BJ (cell line): Measurements from ENCODE around the gene CAPN2. TPM values are rescaled to one million over a fixed set of nuclear protein-coding genes. Genes with fewer than 3 reads are reported as not detected.

Source experiments
- CTCF ChIA-PET: fragments of 350-600 bp; formaldehyde crosslinking; extraction: SDS; loops from one replicate; lab custom pipeline; 2021; ENCODE audit warnings: antibody characterized with exemption, inconsistent platforms; lab: Yijun Ruan, JAX
- POLR2A ChIA-PET: fragments of 300-600 bp; sonication (Branson Sonifier 250); formaldehyde crosslinking; extraction: SDS; loops from one replicate; lab custom pipeline; 2021; ENCODE audit warnings: antibody characterized with exemption; lab: Charles Lee
- DNase-seq: peaks from one replicate; pipeline ENCODE4 v3.0.0-alpha.2; 2011; ENCODE audit warnings: low read depth
- H3K27me3 ChIP-seq: 2 replicates; pipeline ENCODE4 v1.6.0; 2011; ENCODE audit warnings: low read length; ENCODE audit not compliant: control insufficient read depth, insufficient read depth
- H3K36me3 ChIP-seq: 2 replicates; pipeline ENCODE4 v1.5.1; 2011; ENCODE audit warnings: low read length; ENCODE audit not compliant: control insufficient read depth, insufficient read depth
- H3K4me3 ChIP-seq: 2 replicates; pipeline ENCODE4 v1.5.1; 2011; ENCODE audit warnings: low read depth, mild to moderate bottlenecking, control low read depth, low read length
- CTCF ChIP-seq: IDR thresholded peaks from 2 replicates; pipeline ENCODE4 v1.5.1; 2011; ENCODE audit warnings: low read depth, mild to moderate bottlenecking, control low read depth, inconsistent platforms, low read length, moderate library complexity; ENCODE audit not compliant: insufficient read depth
- polyA plus RNA-seq: library from polyadenylated mRNA; depleted of rRNA; stranded (reverse); fragments of >200 nt; gene quantifications from 2 replicates; pipeline ENCODE4 v1.2.3, GENCODE V29; 2011

Gene CAPN2
- polyA plus RNA-seq, 1 experiment = 222 TPM

GRCh38 chr1:223707256-223708000 lies 4.9 kb upstream of the CAPN2 start:
- POLR2A ChIA-PET = interaction anchor here (0.8 to 1.1 kb wide), 2 partner anchors 42 to 79 kb away, joined by 6 read pairs; no protein-coding TSS in a partner anchor
- CTCF ChIA-PET = interaction anchor here (0.6 to 5.0 kb wide), 11 partner anchors 8 to 628 kb away, joined by 3 to 51 read pairs (median 4); partner anchors contain the start of gene TP53BP2

DNA sequence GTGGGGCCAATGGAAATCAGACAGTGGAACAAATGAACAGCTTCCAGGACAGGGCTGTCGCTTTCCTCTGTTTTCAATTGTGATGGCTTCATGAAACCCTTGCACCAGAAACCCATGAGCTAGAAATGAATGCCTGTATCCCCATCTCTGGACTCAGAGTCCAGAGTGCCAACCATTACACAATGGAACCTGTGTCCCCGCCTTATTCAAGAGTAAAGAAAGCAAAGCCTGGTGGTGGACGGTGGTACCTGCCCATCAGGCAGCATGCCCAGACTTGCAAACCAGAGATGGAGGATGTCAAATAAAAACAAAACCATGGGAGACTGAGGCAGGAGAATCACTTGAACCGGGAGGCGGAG lies 4.4 kb upstream of the CAPN2 start:
- Histone ChIP-seq H3K36me3 (no peaks in the 10 kb centered on the region), H3K4me3 (no peak overlapping the region), H3K27me3 (no peaks in the 10 kb centered on the region)
- no peak for TF ChIP-seq CTCF
- CTCF ChIA-PET = interaction anchor here (0.6 to 5.0 kb wide), 9 partner anchors 9 to 627 kb away, joined by 3 to 51 read pairs (median 4); partner anchors contain the start of gene TP53BP2
- DNase-seq = no peak
- POLR2A ChIA-PET = interaction anchor here (1.1 kb wide), 1 partner anchor 41 kb away, joined by 6 read pairs; no protein-coding TSS in a partner anchor

More at GRCh38 chr1:223707256-223708000, 4.9 kb upstream of the CAPN2 start:
- DNase-seq = peak; percentile 97
- no peak for TF ChIP-seq CTCF
- Histone ChIP-seq H3K4me3 (no peak overlapping the region), H3K36me3 (no peaks in the 10 kb centered on the region), H3K27me3 (no peaks in the 10 kb centered on the region)

DNA sequence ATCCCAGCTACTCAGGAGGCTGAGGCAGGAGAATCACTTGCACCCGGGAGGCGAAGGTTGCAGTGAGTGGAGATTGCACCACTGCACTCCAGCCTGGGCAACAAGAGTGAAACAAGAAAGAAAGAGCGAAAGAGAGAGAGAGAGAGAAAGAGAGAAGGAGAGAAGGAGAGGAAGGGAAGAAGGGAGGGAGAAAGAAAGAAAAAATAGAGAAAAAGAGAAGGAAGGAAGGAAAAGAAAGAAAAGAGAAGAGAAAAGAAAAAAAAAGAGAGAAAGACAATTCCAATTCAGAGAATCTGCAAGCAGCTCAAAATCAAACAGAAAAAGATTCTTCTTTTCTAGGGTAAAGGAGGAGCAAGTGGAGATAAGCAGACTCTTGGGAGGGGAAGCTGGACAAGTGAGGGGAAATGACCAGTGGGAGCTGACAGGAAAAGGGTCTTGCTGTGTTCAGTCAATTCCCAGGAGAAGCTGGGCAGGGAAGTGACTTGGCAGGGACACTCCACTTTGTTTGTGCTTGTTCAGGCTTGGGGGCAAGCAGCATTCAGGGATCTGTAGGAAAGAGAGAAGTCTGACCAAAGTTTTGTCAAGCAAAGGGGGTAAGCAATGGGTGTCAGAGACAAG lies 3.6 kb upstream of the CAPN2 start:
- H3K4me3 ChIP-seq = no peak overlapping the region
- H3K27me3 ChIP-seq = no peaks in the 10 kb centered on the region
- no peak for TF ChIP-seq CTCF
- CTCF ChIA-PET = interaction anchor here (0.7 to 5.0 kb wide), 3 partner anchors 12 to 41 kb away, joined by 3 to 51 read pairs (median 10); no protein-coding TSS in a partner anchor
- H3K36me3 ChIP-seq = no peaks in the 10 kb centered on the region
- DNase-seq = no peak
- POLR2A ChIA-PET = no interaction called here

DNA sequence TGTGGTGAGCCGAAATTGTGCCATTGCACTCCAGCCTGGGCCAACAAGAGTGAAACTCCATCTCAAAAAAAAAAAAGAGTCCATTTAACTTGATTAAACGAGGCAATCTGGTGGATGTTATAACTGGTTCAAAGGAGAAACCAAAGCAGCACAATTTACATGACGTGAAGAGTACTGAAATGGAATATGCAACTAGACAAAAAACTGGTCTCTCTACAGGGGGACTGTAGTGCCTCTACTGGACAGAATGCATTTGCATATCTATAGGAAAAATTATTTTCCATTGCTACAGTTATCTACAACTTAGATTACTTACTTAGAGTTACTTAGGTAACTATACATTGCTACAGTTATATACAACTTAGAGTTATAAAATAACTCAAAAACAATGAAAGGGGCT lies 2.7 kb upstream of the CAPN2 start:
- CTCF ChIA-PET = interaction anchor here (1.2 to 4.4 kb wide), 3 partner anchors 8 to 39 kb away, joined by 3 to 69 read pairs (median 4); no protein-coding TSS in a partner anchor

More for the DNA sequence above, 2.7 kb upstream of the CAPN2 start:
- TF ChIP-seq CTCF = peak; percentile 53
- H3K27me3 ChIP-seq = no peaks in the 10 kb centered on the region
- DNase-seq = no peak
- no peaks in the 10 kb centered on the region for H3K36me3 ChIP-seq
- POLR2A ChIA-PET = no interaction called here
- no peak overlapping the region for H3K4me3 ChIP-seq
